DOHH2 (cell line): ENCODE results near the gene LRRC7.

ENCODE experiments used
- EZH2phosphoT487 ChIP-seq: fragments of 200-600 bp; sonication (generic); IDR thresholded peaks from 2 replicates; pipeline ENCODE4 v1.6.1; 2017; ENCODE audit warnings: borderline replicate concordance, mild to moderate bottlenecking, antibody characterized with exemption, low read length, moderate library complexity, mixed read lengths
- TF ChIP-seq, protein P1 (sequence below): fragments of 200-600 bp; sonication (generic); IDR thresholded peaks from one replicate; pipeline ENCODE4 v1.5.1; 2014; ENCODE audit warnings: antibody characterized with exemption, mild to moderate bottlenecking, low read depth, low read length; ENCODE audit not compliant: poor library complexity, severe bottlenecking

DNA sequence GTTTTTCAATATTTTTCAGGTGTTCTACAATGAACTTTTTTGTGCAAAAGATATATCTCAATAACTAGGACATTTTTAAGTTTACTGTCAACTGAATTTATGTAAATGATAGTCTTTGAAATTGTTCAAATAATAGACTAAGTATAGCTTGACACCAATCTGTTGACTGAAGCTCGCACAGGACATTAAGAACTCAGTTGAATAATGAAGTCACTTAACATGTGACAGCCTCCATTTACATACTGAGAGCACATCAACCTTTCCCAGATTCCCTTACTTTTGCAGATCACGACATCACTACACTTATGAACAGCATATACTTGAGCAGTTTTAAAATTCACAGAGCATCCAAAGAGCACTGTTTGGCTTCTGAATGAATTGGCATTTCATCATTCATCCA is 268.2 kb downstream of the LRRC7 start:
- TF ChIP-seq, protein P1, sequence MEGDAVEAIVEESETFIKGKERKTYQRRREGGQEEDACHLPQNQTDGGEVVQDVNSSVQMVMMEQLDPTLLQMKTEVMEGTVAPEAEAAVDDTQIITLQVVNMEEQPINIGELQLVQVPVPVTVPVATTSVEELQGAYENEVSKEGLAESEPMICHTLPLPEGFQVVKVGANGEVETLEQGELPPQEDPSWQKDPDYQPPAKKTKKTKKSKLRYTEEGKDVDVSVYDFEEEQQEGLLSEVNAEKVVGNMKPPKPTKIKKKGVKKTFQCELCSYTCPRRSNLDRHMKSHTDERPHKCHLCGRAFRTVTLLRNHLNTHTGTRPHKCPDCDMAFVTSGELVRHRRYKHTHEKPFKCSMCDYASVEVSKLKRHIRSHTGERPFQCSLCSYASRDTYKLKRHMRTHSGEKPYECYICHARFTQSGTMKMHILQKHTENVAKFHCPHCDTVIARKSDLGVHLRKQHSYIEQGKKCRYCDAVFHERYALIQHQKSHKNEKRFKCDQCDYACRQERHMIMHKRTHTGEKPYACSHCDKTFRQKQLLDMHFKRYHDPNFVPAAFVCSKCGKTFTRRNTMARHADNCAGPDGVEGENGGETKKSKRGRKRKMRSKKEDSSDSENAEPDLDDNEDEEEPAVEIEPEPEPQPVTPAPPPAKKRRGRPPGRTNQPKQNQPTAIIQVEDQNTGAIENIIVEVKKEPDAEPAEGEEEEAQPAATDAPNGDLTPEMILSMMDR, result no peak
- no peak for TF ChIP-seq EZH2phosphoT487
